GM13977 (cell line): ENCODE results near the gene GPR108.
"Not testable (repeated sequence)": the region's sequence is repeated elsewhere in the genome, so short reads cannot be mapped to it uniquely, and the experiment has no call there.

Experiments used
- DNase-seq: peaks from one replicate; pipeline ENCODE4 v3.0.0; 2012; ENCODE audit warnings: low spot score
- in situ Hi-C: fragments of 300-500 bp; cut with MboI; formaldehyde crosslinking; loops from one replicate; pipeline ENCODE4 v1.12.0; 2022; ENCODE audit warnings: low sequenced_read_pairs, low pct_unique_long_range_greater_than_20kb, mixed read lengths, inconsistent platforms; ENCODE audit not compliant: unreplicated experiment
- TF ChIP-seq, protein P1 (sequence below): IDR thresholded peaks from 2 replicates; pipeline ENCODE4 v1.5.1; 2012; ENCODE audit warnings: mild to moderate bottlenecking, control low read depth; ENCODE audit not compliant: insufficient read depth; ENCODE audit errors: extremely low read depth, missing control alignments

Gene GPR108

GRCh38 chr19:6737284-6737872 is at the start of gene GPR108:
TSS of gene GPR108 (minus strand) at chr19:6737580. CDS start at chr19:6737576, 4 bp downstream.
- peak; percentile 99 for DNase-seq
- TF ChIP-seq, protein P1, sequence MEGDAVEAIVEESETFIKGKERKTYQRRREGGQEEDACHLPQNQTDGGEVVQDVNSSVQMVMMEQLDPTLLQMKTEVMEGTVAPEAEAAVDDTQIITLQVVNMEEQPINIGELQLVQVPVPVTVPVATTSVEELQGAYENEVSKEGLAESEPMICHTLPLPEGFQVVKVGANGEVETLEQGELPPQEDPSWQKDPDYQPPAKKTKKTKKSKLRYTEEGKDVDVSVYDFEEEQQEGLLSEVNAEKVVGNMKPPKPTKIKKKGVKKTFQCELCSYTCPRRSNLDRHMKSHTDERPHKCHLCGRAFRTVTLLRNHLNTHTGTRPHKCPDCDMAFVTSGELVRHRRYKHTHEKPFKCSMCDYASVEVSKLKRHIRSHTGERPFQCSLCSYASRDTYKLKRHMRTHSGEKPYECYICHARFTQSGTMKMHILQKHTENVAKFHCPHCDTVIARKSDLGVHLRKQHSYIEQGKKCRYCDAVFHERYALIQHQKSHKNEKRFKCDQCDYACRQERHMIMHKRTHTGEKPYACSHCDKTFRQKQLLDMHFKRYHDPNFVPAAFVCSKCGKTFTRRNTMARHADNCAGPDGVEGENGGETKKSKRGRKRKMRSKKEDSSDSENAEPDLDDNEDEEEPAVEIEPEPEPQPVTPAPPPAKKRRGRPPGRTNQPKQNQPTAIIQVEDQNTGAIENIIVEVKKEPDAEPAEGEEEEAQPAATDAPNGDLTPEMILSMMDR, result no peak
- in situ Hi-C loops, result loop anchor here (10.0 kb wide), 1 partner anchor 213 kb away; no protein-coding TSS in a partner anchor

- in situ Hi-C loops, result no loop called here
- no peak for DNase-seq
These were observed 41.8 kb upstream of the GPR108 start for GRCh38 chr19:6779206-6779605.

DNA sequence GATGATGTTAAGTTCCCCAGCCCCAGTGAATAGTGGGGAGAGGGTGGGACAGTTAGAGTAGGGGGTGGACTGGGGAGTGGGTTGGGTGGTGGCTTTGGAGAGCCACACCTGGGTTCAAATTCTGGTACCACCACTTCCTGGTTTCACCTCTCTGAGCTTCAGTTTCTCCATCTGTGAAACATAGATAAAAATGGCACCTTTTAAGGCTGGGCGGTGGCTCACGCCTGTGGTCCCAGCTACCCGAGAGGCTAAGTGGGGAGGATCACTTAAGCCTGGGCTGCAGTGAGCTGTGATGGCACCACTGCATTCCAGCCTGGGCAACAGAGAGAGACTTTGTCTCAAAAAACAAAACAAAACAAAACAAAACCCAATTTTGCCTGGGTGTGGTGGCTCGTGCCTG is 41.0 kb upstream of the GPR108 start:
- in situ Hi-C loops, result no loop called here
- peak; percentile 3 for DNase-seq
- TF ChIP-seq, protein P1, result no peak

More at GRCh38 chr19:6779206-6779605, 41.8 kb upstream of the GPR108 start:
- TF ChIP-seq, protein P1, result no peak

- in situ Hi-C loops, result no loop called here
- DNase-seq, result peak; percentile 1
- TF ChIP-seq, protein P1, result no peak
These were observed 40.1 kb upstream of the GPR108 start for GRCh38 chr19:6777434-6777833.

- in situ Hi-C loops, result no loop called here
- DNase-seq, result no peak
- TF ChIP-seq, protein P1, result no peak
These were observed 39.6 kb upstream of the GPR108 start for GRCh38 chr19:6776999-6777398.

DNA sequence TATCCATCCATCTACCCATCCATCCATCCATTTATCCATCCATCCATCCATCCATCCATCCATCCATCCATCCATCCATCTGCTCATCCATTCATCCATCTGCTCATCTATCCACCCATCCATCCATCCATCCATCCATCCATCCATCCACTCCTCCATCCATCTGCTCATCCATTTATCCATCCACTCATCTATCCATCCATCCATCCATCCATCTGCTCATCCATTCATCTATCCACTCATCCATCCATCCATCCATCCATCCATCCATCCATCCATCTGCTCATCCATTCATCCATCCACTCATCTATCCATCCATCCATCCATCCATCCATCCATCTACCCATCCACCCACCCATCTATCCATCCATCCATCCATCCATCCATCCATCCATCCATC is 38.7 kb upstream of the GPR108 start:
- DNase-seq, in situ Hi-C loops: not testable (repeated sequence)

DNA sequence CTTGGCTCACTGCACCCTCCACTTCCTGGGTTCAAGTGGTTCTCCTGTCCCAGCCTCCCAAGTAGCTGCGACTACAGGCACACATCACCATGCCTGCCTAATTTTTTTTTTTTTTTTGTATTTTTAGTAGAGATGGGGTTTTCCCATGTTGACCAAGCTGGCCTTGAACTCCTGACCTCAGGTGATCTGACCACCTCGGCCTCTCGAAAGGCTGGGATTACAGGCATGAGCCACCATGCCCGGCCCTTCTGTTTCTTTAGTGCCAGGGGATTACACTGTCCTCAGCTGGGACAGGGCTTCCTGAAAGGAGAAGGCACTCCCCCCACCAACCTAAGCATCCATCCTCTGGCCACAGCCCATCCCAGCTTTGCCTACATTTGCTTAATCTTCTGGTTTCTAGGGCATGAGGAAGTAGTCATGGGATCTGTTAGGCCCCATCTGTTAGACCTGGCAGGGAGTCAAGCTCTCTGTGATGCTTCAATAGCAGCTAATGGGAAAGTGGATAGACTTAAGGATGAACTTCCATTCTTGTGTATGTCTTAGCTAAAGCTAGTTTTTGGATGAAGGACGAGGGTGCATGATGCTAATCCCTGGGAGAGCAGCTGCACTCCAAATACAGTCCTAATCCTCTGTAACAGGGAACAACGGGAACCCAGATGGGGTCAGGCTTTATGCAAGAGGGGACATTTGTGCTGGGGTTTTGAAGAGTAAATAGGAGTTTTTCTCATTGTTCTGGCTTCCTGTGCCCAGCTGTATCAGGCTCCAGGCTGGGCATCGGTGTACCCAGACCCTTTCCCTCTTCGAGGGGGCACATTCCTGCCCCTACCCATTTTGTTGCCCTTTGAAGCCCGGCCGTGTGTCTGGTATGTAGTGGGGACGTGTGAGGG is 37.7 kb upstream of the GPR108 start:
- peak; percentile 9 for DNase-seq
- TF ChIP-seq, protein P1, result no peak
- in situ Hi-C loops, result no loop called here
